ENCODE results near the gene FADS1.

The FADS1 gene

GRCh38 chr11:61776561-61777075 lies 40.2 kb downstream of the FADS1 start:
- no peak overlapping the region for H3K4me3 ChIP-seq (ENCODE audit: low read depth, low read length)
- peak; percentile 89 for DNase-seq (ENCODE audit: low read depth)
- TF ChIP-seq MYC (IDR thresholded peaks at IDR 0.05; ENCODE audit: low read depth, low read length) (peak; percentile 53; the same call in 1 of the 2 replicates), CTCF (IDR thresholded peaks at IDR 0.05; ENCODE audit: low read depth, low read length) (peak; percentile 97), MAX (IDR thresholded peaks at IDR 0.05; ENCODE audit: low read depth, low read length) (no peak)

- H3K4me3 ChIP-seq (ENCODE audit: low read depth, low read length) = no peak overlapping the region
- TF ChIP-seq POLR2A (IDR thresholded peaks at IDR 0.05; ENCODE audit: extremely low read depth, insufficient read length) = no peak
- peak; percentile 43 for DNase-seq (ENCODE audit: low read depth)
Measured at GRCh38 chr11:61775606-61776554, 40.9 kb downstream of the FADS1 start.

GRCh38 chr11:61775106-61775505 lies 41.7 kb downstream of the FADS1 start:
- no peak for DNase-seq (ENCODE audit: low read depth)
- no peak overlapping the region for H3K4me3 ChIP-seq (ENCODE audit: low read depth, low read length)
- TF ChIP-seq MYC (IDR thresholded peaks at IDR 0.05; ENCODE audit: low read depth, low read length) (no peak), CTCF (IDR thresholded peaks at IDR 0.05; ENCODE audit: low read depth, low read length) (no peak), MAX (IDR thresholded peaks at IDR 0.05; ENCODE audit: low read depth, low read length) (no peak), POLR2A (IDR thresholded peaks at IDR 0.05; ENCODE audit: extremely low read depth, insufficient read length) (no peak)

- no peak for TF ChIP-seq MAX (IDR thresholded peaks at IDR 0.05; ENCODE audit: low read depth, low read length)
- TF ChIP-seq MYC (IDR thresholded peaks at IDR 0.05; ENCODE audit: low read depth, low read length) = no peak
- no peak for TF ChIP-seq POLR2A (IDR thresholded peaks at IDR 0.05; ENCODE audit: extremely low read depth, insufficient read length)
- no peak for DNase-seq (ENCODE audit: low read depth)
- no peak overlapping the region for H3K4me3 ChIP-seq (ENCODE audit: low read depth, low read length)
Measured at GRCh38 chr11:61774411-61774810, 42.4 kb downstream of the FADS1 start.

GRCh38 chr11:61773809-61774208 lies 43.0 kb downstream of the FADS1 start:
- TF ChIP-seq CTCF (IDR thresholded peaks at IDR 0.05; ENCODE audit: low read depth, low read length) = no peak
- no peak for TF ChIP-seq MAX (IDR thresholded peaks at IDR 0.05; ENCODE audit: low read depth, low read length)
- TF ChIP-seq MYC (IDR thresholded peaks at IDR 0.05; ENCODE audit: low read depth, low read length) = no peak
- no peak for TF ChIP-seq POLR2A (IDR thresholded peaks at IDR 0.05; ENCODE audit: extremely low read depth, insufficient read length)
- H3K4me3 ChIP-seq (ENCODE audit: low read depth, low read length) = no peak overlapping the region
- no peak for DNase-seq (ENCODE audit: low read depth)

GRCh38 chr11:61773356-61773755 lies 43.4 kb downstream of the FADS1 start:
- H3K4me3 ChIP-seq (ENCODE audit: low read depth, low read length) = no peak overlapping the region
- TF ChIP-seq MAX (IDR thresholded peaks at IDR 0.05; ENCODE audit: low read depth, low read length) (no peak), CTCF (IDR thresholded peaks at IDR 0.05; ENCODE audit: low read depth, low read length) (no peak), POLR2A (IDR thresholded peaks at IDR 0.05; ENCODE audit: extremely low read depth, insufficient read length) (no peak), MYC (IDR thresholded peaks at IDR 0.05; ENCODE audit: low read depth, low read length) (no peak)
- DNase-seq (ENCODE audit: low read depth) = no peak
